Stimulated activated CD4-positive, alpha-beta T cell treated with anti-CD3 and anti-CD28 coated beads, Interleukin-1b, Interleukin-23, amount 100 ng/mL, for 4 hours (primary cell): ENCODE measurements around the gene NR2C2.
A peak's percentile ranks its signal among the peaks of the same experiment; 100 is the strongest.

ENCODE experiments used
- DNase-seq, 2 donors: peaks; one replicate each; pipeline ENCODE4 v3.0.0-alpha.2; 2020; ENCODE audit warnings: low read depth in 2 of 2

NR2C2 gene

DNA sequence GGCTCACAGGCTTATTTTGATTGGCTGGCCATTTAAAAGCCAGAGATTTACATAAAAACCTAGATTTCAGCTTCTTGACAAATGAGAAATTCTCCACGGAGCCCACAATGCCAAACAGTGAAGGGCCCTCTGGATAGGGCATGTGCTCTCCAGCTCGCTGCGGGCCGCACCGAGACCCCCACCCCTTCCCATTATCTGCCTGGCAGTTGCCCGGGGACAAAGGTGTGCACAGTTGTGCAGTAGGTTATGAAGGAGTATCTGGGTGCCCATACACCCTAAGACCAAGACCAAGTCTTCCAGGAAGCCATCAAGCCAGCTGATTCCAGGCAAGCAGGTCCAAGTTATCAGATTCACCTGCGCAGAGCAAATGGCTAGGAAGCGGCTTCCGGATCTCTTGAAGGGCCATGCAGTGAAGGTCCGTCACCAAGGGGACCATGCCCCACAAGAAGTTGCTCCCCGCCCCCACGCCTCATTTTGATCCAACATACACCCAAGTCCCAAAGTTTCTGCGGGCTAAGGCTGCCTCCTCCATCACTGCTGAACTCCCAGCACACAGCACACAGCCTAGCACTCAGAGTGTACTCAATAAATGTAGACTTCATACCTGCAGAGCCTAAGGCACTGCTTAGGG, 116.4 kb downstream of the NR2C2 start:
- no peak for DNase-seq

GRCh38 chr3:15064299-15064834, 117.0 kb downstream of the NR2C2 start:
- peak in 1 of 2 donors; percentile 18 for DNase-seq

GRCh38 chr3:15064835-15065549, 117.6 kb downstream of the NR2C2 start, which contains the start of gene MRPS25:
TSS of gene MRPS25 (minus strand) at chr3:15065315. CDS start at chr3:15065194, 121 bp downstream.
- peak; percentile 81 to 83 for DNase-seq

DNA sequence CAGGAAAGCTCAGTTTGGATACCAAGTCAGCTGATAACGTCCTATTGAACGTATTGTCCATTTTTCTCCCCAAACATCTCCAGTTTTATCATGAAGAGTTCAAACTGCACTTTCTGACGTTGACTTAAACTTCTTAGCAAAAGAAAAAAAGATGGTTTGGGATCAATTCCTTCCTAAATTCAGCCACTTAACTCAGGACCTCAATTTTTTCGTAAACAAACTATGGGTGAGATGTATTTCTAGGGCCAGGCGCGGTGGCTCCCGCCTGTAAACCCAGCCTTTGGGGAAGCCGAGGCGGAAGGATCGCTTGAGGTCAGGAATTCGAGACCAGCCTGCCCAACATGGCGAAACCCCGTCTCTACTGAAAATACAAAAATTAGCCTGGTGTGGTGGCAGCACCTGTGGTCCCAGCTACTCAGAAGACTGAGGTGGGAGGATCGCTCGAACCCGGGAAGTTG, 118.2 kb downstream of the NR2C2 start:
- no peak for DNase-seq

DNA sequence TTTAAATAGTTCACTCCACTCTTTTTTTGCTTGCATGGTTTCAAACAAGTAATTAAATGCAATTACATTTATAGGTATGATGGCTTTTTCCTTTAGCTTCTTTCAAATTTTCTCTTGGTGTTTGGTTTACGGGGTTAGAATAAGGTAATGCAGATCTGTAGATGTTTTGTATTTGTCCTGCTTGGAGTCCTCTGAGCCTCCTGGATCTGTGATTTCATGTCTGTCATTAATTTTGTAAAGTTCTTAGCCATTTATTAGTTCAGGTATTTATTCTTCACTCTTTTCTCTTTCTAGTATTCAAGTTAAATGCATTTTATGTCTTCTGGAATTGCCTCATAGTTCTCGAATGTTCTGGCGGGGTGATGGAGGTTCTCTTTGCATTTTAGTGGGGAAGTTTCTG, 119.1 kb downstream of the NR2C2 start:
- DNase-seq, result no peak

- no peak for DNase-seq
These were observed 122.1 kb downstream of the NR2C2 start for GRCh38 chr3:15069441-15069840.

GRCh38 chr3:15071699-15072098, 124.3 kb downstream of the NR2C2 start:
- DNase-seq, result no peak

DNA sequence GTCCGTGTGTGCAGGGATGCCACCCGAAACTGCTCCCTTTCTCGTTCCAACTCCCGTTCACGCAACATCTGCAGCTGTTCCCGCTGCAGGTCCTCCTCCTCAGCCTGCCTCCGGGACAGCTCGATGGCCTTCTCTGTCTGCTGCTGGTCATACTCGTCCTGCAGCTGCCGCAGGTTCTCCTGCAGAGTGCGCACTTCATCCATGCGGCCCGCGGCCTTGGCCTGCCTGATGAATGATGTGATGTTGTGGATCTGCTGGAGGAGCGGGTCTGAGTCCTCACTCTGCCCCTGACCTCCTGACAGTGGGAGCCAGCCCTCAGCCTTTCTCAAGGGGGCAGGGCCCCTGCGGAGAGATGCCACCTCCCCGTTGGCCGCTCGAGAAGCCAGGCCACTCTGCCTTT, 127.1 kb downstream of the NR2C2 start:
- DNase-seq, result no peak

DNA sequence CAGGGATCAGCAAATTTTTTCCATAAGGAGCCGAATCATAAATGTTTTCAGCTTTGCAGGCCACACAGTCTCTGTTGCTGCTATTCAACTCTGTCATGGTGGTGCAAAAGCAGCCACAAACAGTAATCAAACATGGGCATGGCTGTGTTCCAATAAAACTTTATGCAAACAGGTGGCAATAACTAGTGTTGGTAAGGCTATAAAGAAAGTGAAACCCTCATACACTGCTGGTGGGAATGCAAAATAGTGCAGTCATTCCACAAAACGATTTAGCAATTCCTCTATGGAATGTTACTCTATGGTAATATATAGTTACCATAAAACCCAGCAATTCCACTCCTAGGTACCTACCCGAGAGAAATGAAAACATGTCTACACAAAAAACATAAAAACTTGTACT, 131.7 kb downstream of the NR2C2 start:
- DNase-seq, result no peak

DNA sequence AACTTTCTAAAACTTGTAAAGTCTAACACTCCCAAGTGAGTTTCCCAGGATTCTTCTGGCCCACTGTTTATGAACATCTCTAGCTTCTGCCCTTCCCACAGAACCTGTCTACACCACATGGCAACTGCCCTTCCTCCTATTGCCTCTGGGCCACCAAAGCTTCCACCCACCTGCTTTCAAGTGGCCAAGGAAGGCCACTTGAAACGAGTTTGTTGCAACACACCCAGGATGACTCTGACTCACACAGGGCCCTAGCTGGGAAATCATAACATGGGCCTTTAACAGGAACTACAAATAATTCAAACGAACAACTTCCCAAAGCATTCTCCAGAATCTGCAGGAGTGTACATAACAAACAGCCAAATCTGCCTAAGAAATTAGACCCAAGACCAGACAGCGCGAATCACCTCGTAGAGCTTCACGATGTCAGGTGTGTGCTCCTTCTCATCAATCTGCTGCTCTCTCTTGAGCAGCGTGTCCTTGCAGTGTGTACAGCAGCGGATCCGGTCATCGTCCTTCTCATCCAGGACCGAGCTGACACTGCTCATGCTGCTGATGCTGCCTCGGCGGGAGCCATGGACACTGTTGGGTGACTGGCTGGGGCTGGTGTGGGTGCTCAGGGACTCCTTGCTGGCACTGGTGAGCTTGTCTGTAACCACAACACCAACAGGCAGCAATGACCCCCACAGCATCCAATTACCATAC, 134.7 kb downstream of the NR2C2 start:
- no peak for DNase-seq

GRCh38 chr3:15083252-15083651, 135.9 kb downstream of the NR2C2 start:
- DNase-seq, result no peak

DNA sequence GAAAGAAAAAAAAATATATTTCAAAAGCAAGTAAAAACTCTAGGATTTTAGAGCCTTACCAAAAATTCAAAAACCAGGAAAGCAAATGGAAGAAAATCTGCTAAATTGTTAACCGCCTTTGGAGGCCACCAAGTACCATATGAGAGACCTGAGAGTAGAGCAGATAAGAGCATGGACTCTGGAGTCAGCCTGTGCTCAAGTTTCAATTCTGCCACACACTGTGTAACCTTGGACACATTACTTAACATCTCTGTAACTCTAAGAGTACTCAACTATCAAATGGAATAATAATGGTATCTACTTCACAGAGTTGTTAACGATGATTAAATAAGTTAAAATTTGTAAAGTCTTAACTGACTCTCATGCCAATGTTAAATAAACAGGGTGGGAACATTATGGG, 138.9 kb downstream of the NR2C2 start:
- DNase-seq, result no peak

- DNase-seq, result no peak
These were observed 139.3 kb downstream of the NR2C2 start for GRCh38 chr3:15086699-15087098.

- DNase-seq, result no peak
These were observed 141.8 kb downstream of the NR2C2 start for GRCh38 chr3:15089201-15089600.

- DNase-seq, result no peak
These were observed 144.2 kb downstream of the NR2C2 start for GRCh38 chr3:15091575-15091974.

- no peak for DNase-seq
These were observed 145.3 kb downstream of the NR2C2 start for GRCh38 chr3:15092686-15093085.

- no peak for DNase-seq
These were observed 146.9 kb downstream of the NR2C2 start for GRCh38 chr3:15094187-15094875.

DNA sequence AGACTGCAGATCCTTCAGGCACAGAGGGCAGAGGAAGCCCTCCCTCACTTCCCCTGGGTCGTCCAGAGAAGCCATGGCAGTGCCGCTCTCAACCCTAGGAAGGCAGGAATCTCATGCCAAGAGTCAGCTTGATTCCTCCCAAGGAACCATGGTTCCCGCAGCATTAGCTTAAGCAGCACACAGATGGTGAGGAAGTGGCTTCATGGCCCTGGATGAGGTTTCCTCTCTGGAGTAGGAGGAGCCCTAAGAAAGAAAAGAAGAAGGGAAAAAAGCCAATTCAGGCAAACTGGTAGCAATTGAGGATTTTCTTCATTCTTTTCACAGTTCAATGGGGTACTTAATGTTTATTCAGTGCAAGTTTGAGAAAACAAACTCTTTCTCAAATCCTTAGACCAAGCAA, 148.7 kb downstream of the NR2C2 start:
- no peak for DNase-seq

- no peak for DNase-seq
These were observed 150.5 kb downstream of the NR2C2 start for GRCh38 chr3:15097891-15098290.
